Activated naive CD4-positive, alpha-beta T cell treated with anti-CD3 and anti-CD28 coated beads, Interleukin-2, amount 50 U/mL, for 16 hours (primary cell): ENCODE data around the gene VPS36.
"Not testable (repeated sequence)": the region's sequence is repeated elsewhere in the genome, so short reads cannot be mapped to it uniquely, and the experiment has no call there.

Experiments
- DNase-seq: peaks from one replicate; pipeline ENCODE4 v3.0.0-alpha.2; 2020

The VPS36 gene, protein sequence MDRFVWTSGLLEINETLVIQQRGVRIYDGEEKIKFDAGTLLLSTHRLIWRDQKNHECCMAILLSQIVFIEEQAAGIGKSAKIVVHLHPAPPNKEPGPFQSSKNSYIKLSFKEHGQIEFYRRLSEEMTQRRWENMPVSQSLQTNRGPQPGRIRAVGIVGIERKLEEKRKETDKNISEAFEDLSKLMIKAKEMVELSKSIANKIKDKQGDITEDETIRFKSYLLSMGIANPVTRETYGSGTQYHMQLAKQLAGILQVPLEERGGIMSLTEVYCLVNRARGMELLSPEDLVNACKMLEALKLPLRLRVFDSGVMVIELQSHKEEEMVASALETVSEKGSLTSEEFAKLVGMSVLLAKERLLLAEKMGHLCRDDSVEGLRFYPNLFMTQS

DNA sequence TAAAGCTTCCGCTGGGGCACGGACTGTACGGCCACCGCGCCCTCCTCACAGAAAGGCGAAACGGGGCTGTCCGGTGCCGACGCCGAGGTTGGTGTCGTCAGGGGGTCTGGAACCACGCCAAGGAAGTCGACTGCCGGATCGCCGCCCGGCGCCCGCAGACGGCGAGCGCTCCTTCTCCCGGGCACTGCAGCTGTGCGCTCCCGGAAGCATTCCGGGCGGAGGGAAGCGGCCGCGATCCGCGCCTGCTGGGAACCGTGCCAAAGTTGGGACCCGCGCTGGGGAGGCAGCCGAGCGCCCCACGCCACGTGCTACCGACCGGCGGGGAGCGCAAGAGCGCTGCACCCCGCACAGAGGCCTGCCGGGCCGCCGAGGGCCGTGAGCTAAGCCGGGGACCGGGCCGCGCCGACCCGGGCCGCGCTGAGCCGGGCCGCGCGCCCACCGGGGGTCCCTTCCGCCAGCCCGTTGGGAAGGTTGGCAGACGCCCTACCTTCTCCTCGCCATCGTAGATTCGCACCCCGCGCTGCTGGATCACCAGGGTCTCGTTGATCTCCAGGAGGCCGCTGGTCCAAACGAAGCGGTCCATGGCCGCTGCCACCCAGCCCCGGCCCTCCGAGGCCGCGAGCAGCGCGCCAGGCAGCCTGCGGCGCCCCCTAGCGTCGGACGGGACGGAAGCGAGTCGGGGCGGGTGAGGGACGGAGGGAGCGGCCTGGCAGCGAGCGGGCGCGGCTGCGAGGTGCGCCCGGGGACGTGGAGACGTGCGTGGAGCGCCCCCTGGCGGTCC lies at the start of gene VPS36:
TSS of gene VPS36 (minus strand) at position 623 of the 781 bp plus-strand sequence. CDS start at position 583, 40 bp downstream.
- peak; percentile 95 for DNase-seq

DNA sequence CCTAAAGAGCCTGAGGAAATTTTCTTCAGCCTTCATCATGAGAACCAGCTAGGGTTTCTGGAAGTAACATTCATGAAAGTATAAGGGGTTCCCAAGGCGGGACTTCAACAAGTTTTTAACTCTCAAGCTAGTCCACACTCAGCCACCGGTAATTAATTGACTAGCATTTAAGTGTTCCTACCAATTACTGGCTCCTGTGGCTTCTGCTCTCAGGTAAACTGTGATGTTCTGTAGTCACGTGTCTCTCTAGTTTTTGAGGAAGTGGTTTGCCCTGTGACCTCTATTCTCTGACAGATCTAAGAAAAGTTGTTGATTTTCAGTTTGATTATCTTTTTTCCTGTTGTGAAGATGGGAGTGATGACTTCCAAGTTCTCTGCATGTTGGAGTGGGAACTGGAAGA lies 47.5 kb upstream of the VPS36 start:
- DNase-seq: not testable (repeated sequence)

DNA sequence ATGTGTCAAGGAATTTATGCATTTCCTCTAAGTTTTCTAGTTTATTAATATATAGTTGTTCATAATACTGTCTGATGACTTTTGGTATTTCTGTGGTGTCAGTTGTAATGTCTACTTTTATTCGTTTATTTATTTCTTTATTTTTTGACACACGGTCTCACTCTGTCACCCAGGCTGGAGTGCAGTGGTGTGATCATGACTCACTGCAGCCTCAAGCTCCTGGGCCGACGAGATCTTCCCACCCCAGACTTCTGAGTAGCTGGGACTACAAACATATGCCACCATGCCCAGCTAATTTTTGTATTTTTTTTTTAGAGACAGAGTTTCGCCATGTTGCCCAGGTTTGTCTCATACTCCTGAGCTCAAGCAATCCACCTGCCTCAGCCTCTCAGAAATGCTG lies 43.8 kb upstream of the VPS36 start:
- DNase-seq: not testable (repeated sequence)

DNA sequence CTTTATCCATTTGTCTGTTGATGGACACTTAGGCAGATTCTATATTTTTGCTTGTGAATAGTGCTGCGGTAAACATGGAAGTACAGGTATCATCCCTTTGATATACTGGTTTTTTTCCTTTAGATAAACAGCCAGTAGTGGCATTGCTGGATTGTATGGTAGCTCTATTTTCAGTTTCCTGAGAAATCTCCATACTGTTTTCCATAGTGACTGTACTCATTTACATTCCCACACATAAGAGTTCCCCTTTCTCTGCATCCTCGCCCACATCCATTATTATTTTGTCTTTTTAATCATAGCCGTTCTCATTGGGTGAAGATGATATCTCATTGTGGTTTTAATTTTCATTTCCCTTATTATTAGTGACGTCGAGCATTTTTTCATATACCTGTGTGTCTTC lies 40.6 kb upstream of the VPS36 start:
- not testable (repeated sequence) for DNase-seq

DNA sequence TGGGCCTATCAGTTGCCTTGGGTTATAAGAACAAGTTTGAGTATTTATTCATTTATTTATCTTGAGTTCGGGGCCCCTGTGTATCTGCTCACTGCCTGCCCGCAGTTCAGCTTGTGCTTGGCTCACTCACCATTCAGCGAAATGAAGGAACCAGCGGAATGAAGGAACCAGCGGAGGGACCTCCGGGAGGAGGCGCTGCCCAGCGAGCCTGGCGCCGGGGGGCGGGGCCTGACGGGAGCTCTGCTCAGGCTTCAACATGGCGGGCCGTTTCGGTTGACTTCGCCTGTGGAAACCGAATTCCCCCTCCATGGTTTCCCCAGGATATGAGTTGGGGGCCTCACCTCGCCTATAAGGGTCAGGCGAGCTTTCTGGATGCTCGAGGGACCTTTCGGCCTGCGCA lies 38.3 kb upstream of the VPS36 start:
- DNase-seq: not testable (repeated sequence)

DNA sequence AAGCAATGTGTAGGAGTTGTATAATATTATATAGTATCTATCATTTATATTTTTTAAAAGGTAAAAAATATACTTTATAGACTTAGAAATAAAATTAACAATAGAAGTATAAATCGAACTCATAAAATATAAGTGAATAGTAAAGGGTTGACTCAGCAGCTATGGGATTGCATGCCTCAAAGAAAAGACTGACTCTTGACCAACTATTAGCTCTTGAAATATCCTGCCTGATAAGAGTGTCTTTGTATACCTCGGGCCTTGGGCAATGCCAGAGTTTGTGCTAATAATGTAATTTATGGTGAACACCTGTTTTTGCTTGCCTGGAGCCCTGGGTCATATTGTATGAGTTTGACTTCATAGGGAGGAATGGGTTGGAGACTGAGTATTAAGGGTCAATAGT lies 36.6 kb upstream of the VPS36 start:
- DNase-seq: not testable (repeated sequence)

DNA sequence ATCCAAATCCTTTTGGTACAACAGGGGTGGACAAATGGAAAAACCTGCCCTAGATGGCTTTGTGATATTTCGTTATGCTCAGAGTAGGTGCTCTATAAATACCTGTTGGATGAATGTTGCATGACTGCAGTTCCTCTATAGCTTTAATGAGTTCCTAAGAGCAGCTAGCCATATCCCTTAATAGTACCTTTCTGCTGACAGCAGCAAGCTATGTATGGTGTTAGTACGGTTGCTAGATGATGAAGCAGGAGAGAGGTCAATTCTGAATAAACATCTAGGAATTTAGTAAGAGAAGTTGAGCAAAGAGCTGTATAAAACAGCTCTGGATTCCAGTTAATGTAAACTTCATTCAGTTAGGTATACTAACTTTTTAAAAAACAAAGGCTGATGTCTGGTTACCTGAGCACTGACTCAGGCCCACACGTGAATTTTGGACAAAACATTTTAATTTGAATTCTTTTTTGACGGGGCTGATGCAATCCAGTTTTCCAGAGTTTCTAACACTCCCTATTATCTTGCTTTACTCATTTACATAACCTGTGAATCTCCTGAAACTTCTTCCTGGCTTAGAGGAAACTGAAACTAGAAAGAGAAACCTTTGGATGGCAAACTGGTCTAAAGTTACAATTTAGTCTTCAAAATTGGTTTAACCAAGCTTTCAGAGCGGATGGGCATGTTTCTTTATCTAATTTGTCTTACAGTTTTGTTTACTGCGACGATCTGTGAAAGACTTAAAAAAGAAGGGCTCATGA lies 30.4 kb upstream of the VPS36 start:
- DNase-seq: not testable (repeated sequence)

DNA sequence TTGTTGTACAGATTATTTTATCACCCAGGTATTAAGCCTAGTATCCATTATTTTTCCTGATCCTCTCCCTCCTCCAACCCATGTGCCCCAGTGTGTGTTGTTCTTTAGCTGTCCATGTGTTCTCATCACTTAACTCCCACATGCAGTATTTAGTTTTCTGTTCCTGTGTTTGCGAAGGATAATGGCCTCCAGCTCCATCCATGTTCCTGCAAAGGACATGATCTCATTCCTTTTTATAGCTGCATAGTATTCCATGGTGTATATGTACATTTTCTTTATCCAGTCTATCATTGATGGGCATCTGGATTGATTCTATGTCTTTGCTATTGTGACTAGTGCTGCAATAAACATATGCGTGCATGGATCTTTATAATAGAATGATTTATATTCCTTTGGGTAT lies 18.1 kb upstream of the VPS36 start:
- not testable (repeated sequence) for DNase-seq

DNA sequence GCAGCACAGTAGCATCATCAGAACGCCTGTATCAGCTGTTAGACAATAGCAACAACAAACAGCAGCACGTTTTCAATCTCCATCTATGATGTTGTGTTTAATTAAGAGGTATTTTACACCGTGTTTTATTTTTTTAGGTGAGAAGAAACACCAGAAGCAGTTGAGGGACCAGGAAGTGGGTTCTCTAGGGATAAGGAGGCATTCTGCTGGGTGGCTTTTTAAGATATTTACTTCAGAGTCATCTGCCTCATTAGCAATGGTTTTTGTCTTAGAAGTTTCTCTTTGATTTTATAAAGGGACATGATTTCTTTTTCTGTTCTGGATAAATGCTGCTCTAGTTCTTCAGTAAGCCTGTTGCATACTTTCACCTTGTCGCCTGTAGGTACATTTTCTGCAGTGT lies 13.1 kb upstream of the VPS36 start:
- no peak for DNase-seq

DNA sequence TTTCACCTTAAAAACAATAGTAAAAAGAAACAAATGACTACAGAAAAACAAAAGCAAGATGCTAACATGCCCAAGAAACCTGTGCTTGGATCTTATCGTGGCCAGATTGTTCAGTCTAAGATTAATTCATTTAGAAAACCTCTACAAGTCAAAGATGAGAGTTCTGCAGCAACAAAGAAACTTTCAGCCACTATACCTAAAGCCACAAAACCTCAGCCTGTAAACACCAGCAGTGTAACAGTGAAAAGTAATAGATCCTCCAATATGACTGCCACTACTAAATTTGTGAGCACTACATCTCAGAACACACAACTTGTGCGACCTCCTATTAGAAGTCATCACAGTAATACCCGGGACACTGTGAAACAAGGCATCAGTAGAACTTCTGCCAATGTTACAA lies 10.8 kb upstream of the VPS36 start:
- DNase-seq: no peak

DNA sequence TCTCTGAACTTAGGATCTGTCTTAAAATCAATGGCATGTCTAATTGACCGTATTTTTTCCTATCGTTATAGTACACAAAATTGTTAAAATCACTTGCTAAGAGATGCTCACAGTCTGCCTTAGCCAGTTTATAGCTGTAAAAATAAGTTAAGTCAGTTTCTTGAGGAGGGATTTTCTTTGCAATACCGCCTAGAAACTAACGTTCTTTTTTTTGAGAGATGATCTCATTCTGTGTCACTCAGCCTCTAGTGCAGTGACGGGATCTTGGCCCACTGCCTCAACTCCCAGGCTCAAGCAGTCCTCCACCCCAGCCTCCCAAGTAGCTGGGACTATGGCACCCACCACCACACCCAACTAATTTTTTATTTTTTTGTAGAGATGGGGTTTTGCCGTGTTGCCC lies 9.2 kb upstream of the VPS36 start:
- no peak for DNase-seq

DNA sequence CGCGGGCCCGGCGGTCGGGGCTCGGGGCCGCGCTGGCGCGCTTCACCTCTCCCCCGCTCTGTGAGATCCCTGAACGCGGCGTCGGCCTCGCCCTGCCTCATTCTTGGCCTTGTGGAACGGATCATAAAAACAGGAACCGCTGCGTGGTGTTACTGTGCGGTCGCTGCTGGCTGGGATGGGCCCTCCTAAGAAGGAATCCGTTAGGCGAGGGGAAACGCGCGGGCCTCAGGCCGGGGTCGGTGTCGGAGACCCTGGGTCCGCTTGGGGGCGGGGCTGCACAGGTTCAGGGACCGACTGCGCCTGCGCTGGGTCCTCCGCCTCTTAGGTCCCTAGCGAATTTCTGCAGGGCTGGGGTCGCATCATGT lies 5.2 kb upstream of the VPS36 start:
- peak; percentile 85 for DNase-seq

DNA sequence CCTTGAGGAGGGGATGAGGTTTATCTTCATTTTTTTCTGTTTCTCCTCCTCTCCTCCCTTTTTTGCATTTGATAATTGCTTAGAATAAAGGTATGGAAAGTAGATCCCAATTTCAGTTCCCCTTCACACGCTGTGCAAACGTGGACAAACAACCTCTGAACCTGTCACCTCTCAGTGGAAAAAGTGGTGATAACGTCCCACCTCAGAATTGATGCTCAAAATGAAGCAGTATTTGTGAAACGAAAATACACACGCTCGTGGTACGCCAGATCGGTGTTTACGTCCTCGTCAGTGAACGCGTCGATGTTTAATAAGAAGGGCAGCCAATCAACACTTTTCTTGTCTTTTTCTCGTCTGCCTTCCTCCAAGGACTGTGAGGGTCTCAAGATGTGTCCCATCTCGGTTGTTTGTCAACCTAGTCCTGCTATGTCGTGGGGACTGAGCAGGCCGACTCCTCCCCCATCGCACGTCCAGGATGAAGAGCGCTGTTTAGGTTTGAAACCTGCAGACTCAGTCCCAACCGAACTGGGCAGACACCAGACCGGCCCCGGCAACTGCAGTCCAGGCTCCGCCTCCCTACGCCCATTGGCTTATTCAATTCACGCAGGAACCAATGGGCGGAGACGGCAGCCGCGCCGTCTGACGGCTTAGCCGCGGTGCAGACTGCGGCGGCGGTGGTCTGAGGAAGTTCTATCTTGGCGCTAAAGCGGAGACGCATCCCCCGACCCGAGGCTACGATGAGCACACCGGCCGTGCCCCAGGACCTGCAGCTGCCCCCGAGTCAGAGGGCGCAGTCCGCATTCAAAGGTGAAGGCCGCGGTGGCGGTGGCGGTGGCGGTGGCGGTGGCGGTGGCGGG lies 4.6 kb upstream of the VPS36 start, which contains the start of gene CKAP2:
TSS of gene CKAP2 (plus strand) at position 659 of the 857 bp plus-strand sequence. CDS start at position 738, 79 bp downstream.
- peak; percentile 96 for DNase-seq

DNA sequence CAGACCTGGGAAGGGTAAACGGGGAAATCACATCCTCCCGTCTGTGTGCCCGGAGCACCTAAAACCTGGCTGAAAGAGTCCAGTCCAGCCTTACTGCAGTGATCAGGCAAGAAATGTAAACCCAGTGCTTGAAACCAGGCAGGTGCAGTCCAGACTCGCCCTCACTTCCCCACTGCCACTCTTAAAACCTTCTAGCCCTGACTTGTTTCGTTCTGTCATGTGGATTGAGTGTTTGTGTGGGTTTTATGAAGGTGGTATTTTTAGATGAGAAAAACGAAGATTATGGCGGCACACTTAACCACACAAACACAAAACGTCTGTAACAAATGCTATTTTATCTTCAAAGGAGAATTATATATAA lies 4.0 kb upstream of the VPS36 start:
- no peak for DNase-seq

DNA sequence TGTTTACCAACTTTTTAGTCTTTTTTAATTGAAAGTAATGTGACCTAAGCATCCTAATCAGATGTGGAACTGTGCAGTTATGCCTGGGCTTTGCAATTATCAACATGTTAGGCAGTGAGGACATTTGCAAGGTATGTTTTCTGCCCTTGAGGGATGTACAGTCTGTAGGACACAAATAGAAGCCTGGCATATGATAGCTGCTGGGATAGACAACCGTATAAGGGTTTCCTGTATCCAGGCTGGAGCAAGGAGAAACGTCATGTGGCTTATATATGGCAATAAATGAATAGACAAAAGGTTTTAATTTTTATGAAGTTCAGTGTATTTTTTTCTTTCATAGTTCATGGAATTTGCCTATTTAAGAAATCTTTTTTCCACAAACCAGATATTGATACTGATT lies 2.0 kb upstream of the VPS36 start:
- DNase-seq: no peak

DNA sequence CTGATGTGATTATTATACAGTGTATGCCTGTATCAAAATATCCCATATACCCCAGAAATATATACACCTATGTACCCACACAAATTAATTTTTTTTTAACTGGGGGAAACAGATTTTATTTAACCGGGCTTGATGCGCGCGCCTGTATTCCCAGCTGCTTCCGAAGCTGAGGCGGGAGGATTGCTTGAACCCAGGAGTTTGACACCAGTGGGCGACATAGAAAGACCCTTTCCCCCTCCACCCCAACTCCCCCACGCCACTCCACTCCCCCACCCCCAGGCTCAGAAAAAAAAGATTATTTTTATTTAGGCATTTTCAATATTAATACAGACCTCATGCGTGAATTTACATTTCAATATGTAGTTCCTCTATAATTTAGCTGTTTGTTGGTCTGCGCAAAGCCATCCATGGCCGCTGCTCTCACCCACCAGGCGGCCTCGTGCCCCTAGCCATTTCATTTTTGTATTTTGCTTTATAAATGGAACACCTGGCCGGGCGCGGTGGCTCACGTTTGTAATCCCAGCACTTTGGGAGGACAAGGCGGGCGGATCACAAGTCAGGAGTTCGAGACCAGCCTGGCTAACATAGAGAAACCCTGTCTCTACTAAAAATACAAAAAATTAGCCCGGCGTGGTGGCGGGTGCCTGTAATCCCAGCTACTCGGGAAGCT lies 836 bp upstream of the VPS36 start:
- DNase-seq: no peak

DNA sequence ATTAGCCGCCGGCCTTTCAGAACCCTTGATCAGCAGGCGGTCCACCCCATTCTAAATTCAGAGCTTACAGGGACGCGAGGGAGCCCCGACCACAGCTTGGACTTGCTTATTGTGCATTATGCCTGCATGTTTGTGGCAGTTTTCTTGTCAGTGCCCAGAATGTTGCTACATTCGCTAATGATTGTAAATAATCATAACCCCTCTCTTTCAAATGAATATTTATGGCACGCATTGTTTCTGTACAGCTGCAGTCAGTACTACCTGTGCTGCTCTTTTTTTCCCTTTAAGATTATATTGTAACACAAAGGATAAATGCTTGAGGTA lies 321 bp upstream of the VPS36 start:
- DNase-seq: no peak

DNA sequence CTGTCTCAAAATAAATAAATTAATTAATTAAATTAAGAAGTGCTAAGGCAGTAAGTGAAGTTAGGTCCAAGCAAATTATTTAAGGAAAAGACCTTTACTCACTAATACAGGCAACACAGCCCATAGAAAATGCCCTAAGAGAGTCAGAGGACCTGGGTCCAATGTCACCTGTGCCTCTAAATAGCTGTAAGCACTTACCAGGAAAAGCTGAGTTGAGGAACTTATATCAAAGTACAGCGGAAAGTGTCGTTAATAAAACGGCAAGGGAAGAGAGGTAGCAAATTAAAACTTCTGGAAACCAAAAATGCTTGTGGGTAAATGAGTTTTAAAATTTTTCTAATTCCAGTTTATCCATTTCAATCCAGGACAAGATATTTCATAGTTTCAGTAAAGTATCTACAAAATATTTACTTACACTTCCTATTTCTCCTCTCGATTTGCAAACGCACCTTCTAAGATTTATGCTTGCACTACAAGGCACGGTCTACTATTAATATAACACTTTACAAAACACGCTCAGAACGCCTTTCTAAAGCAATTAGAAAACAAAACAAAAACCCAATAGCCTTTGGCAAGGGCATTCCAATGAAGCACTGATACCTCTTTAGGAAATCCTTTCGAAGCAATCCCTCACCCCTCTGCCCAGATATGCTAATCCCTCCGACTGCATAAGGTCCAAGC lies 963 bp downstream of the VPS36 start:
- no peak for DNase-seq

DNA sequence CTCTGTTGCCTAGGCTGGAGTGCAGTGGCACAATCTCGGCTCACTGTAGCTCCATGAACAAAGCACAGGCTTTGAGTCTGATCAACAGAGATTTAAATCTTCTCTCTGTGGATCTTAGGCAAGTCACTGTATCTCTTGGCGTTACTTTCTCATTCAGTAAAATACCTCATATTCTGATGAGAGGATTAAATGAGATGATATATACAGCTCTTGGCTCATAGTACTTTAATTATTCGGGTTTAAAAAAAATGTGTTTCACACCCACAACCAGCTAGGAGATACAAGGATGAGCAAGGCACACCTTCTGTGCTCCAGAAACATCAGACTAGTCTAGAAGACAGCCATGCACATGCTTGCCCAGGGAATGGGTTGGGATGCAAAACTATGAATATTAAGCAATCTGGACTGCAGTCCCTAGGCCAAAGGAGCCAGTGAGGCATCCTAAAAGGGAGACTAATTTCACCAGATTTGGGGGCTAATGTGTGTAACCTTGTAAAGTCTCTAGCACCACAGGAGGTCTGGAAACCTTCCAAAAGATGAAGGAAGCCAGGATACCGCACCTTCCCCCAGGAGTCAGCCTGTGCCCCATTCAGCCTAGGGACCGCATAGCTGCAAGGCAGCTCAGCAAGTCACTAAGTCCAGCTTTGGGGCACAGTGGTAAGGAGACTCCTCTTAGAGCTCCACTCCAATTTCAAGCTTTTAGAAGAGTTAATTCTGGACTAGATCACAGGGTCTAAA lies 2.5 kb downstream of the VPS36 start:
- DNase-seq: no peak

DNA sequence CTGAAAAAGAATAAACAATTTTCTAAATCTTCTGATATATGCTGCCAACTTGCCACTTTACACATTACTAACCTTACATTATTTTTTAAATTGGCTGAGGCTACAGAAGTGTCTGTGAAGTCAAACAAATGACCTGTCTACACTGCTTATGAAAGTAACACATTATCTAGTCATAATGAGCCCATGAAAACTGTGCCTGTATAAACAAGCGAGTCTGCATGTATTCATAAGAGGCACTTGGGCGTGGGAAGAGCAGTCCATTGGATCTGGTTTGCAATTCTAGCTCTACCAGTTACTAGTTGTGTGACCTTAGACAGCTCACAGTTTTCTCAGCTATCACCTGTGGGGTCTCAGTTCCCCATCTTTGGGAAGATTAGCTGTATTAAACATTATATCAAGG lies 3.1 kb downstream of the VPS36 start:
- no peak for DNase-seq

DNA sequence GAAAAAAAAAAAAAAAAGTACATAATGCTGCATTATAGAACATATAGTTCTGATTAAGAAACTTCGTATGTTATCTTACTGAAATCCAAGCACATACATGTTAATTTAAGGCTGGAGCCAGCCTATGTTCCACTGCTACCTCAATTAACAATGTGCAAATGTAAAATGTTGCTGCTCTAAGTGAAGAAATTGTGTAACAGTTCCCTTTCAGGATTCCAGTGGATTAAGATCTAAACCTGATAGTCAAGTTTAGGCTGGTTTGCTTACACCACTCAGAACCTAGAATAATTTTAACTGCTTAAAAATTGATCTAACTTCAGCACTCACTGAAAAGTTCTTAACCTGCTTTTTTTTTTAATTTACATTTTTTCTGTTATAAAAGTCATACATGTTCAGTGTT lies 4.2 kb downstream of the VPS36 start:
- DNase-seq: no peak
